K562 (cell line): ENCODE measurements around the gene KIAA0040. TPM values are rescaled to one million over a fixed set of nuclear protein-coding genes. Genes with fewer than 3 reads are reported as not detected.

Source experiments
- BCL6 ChIP-seq: fragments of 250-450 bp; sonication (Bioruptor Pico); IDR thresholded peaks from 2 replicates; pipeline ENCODE4 v1.4.0; 2020
- C11orf30 ChIP-seq: fragments of 450-650 bp; IDR thresholded peaks from 2 replicates; pipeline ENCODE4 v1.6.1; 2016; ENCODE audit warnings: low read depth, mild to moderate bottlenecking
- CBFA2T2 ChIP-seq: fragments of 450-650 bp; conservative IDR thresholded peaks from 2 replicates; pipeline ENCODE4 v1.6.1; 2017; ENCODE audit warnings: mild to moderate bottlenecking
- CREM ChIP-seq: IDR thresholded peaks from 2 replicates; pipeline ENCODE4 v1.6.1; 2014; ENCODE audit warnings: antibody characterized with exemption, low read depth
- FOXA3 ChIP-seq, 2 experiments: fragments of 450-650 bp in 1 of 2; sonication (generic) in 1 of 2; formaldehyde crosslinking; IDR thresholded peaks in 1 of 2; conservative IDR thresholded peaks in 1 of 2; 2 replicates each; pipeline versions ENCODE4 v1.4.0 to v1.8.0; 2020 to 2022; ENCODE audit warnings: mild to moderate bottlenecking in 2 of 2, missing genetic modification reagents in 1 of 2
- GATAD2A ChIP-seq: fragments of 450-650 bp; IDR thresholded peaks from 2 replicates; pipeline ENCODE4 v1.6.1; 2017
- MAFG ChIP-seq: fragments of 450-650 bp; conservative IDR thresholded peaks from 2 replicates; pipeline ENCODE4 v1.6.1; 2016; ENCODE audit warnings: missing genetic modification characterization, missing compliant biosample characterization
- NEUROD1 ChIP-seq: fragments of 150-350 bp; IDR thresholded peaks from 2 replicates; pipeline ENCODE4 v1.6.1; 2014; ENCODE audit warnings: borderline replicate concordance, low read length, low read depth; ENCODE audit not compliant: partially characterized antibody
- NFIC ChIP-seq: fragments of 450-650 bp; IDR thresholded peaks from 2 replicates; pipeline ENCODE4 v1.6.1; 2017; ENCODE audit warnings: mild to moderate bottlenecking, inconsistent platforms
- NR2C2 ChIP-seq, 2 experiments: fragments of 200-800 bp in 1 of 2; sonication (Bioruptor generic) in 1 of 2; sonication (generic) in 1 of 2; formaldehyde crosslinking in 1 of 2; IDR thresholded peaks; 2 replicates each; pipeline versions ENCODE4 v1.6.1 to v1.8.0; 2016 to 2022; ENCODE audit warnings: mild to moderate bottlenecking in 1 of 2, missing compliant biosample characterization in 1 of 2, missing genetic modification characterization in 1 of 2, missing genetic modification reagents in 1 of 2
- PHTF2 ChIP-seq: fragments of 250-450 bp; sonication (Bioruptor Pico); IDR thresholded peaks from 2 replicates; pipeline ENCODE4 v1.5.0; 2021; ENCODE audit warnings: mild to moderate bottlenecking
- ZNF561 ChIP-seq: fragments of 450-650 bp; formaldehyde crosslinking; conservative IDR thresholded peaks from 2 replicates; pipeline ENCODE4 v1.4.0; 2020; ENCODE audit warnings: mild to moderate bottlenecking, moderate library complexity
- ZNF778 ChIP-seq: fragments of 450-650 bp; formaldehyde crosslinking; IDR thresholded peaks from 2 replicates; pipeline ENCODE4 v1.4.0; 2020; ENCODE audit warnings: mild to moderate bottlenecking, moderate library complexity
- polyA plus RNA-seq, 8 experiments: library from polyadenylated mRNA; depleted of rRNA in 4 of 8; stranded (reverse) in 5 of 8; unstranded in 3 of 8; fragments of >200 nt; fragmentation: Nextera tagmentation in 2 of 8; fragmentation: Illumina TruSeq in 1 of 8; extraction: Ambion mirVana in 2 of 8; extraction: Trizol in 1 of 8; gene quantifications; 2 replicates each; pipeline versions ENCODE4 v1.2.1 to v1.2.3, GENCODE V29; 2011 to 2014; ENCODE audit warnings: inconsistent platforms in 1 of 8, missing spikeins in 1 of 8
- total RNA-seq, 7 experiments: library from RNA; depleted of rRNA in 6 of 7; stranded (reverse); fragments of >200 nt in 6 of 7; fragmentation: Illumina TruSeq in 2 of 7; extraction: Trizol in 2 of 7; gene quantifications; 2 replicates each; pipeline versions ENCODE4 v1.2.1 to v1.2.3, GENCODE V29; 2011 to 2021; ENCODE audit warnings: low replicate concordance in 1 of 7
- TF ChIP-seq, protein P1 (sequence below): sonication (generic); formaldehyde crosslinking; IDR thresholded peaks from 2 replicates; pipeline ENCODE4 v1.8.0; 2023; ENCODE audit warnings: mild to moderate bottlenecking, missing genetic modification reagents
- TF ChIP-seq, protein P2 (sequence below): fragments of 450-650 bp; IDR thresholded peaks from 2 replicates; pipeline ENCODE4 v1.6.1; 2016; ENCODE audit warnings: borderline replicate concordance
- TF ChIP-seq, protein P3 (sequence below): fragments of 450-650 bp; IDR thresholded peaks from 2 replicates; pipeline ENCODE4 v1.6.1; 2017; ENCODE audit warnings: antibody characterized with exemption, mild to moderate bottlenecking
- TF ChIP-seq, protein P4 (sequence below): fragments of 200-800 bp; sonication (Bioruptor generic); IDR thresholded peaks from 2 replicates; pipeline ENCODE4 v1.6.1; 2017; ENCODE audit warnings: missing genetic modification characterization, missing compliant biosample characterization
- TF ChIP-seq, protein P5 (sequence below): fragments of 450-650 bp; formaldehyde crosslinking; IDR thresholded peaks from 2 replicates; pipeline ENCODE4 v1.4.0; 2020; ENCODE audit warnings: mild to moderate bottlenecking, moderate library complexity

The KIAA0040 gene
- total and polyA plus RNA-seq, 9 of the 15 experiments (the other 6 are each of a cell fraction or from before 2014, with no cell fraction given), result 3.4 to 13.6 (median 7.1) TPM

DNA sequence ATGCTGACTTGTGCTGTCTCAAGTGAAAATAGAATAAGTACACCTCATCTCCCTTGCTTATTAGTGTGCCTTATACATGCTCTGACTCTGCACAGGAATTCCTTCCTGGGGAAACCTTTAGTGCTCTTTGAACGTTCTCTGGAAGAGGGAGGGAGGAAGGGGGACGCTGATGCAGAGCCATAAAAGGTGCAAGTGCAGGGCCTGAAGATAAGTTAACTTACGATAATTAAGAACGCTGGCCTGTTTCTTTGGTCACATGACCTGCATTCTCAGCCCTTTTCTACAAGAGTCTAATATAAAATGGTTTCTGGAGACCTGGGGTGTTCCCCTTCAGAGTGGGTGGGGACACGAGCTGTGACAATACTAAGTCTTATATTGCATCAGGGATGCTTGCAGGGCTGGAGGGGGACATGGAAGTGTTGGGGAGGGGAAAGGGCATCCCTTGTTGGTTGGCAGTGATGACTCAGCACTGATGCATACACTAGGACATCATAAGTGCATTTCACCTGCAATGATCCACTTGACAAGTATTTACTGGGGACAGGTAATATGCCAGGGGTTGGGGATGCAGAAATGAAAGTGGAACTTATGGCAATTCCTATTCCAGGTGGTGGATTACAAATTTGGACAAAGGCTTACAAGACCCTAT lies 26.3 kb upstream of the KIAA0040 start (continued):
- no peak for TF ChIP-seq NEUROD1
- TF ChIP-seq, protein P1, sequence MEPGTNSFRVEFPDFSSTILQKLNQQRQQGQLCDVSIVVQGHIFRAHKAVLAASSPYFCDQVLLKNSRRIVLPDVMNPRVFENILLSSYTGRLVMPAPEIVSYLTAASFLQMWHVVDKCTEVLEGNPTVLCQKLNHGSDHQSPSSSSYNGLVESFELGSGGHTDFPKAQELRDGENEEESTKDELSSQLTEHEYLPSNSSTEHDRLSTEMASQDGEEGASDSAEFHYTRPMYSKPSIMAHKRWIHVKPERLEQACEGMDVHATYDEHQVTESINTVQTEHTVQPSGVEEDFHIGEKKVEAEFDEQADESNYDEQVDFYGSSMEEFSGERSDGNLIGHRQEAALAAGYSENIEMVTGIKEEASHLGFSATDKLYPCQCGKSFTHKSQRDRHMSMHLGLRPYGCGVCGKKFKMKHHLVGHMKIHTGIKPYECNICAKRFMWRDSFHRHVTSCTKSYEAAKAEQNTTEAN (CRISPR knock-in tag), result no peak
- TF ChIP-seq NR2C2 (CRISPR knock-in tag; IDR thresholded peaks at IDR 0.05), result no peak
- no peak for TF ChIP-seq NR2C2 (tag; IDR thresholded peaks at IDR 0.05)
- no peak for TF ChIP-seq FOXA3 (CRISPR knock-in tag; conservative IDR thresholded peaks at IDR 0.05 in 1 of 2, IDR thresholded peaks at IDR 0.05 in 1 of 2)
- 0 out of 2 replicates have a peak, but pooled peaks have one; percentile 2 for TF ChIP-seq CBFA2T2
- TF ChIP-seq NFIC, result no peak
- no peak for TF ChIP-seq ZNF561 (CRISPR knock-in tag)
- TF ChIP-seq PHTF2, result no peak
- no peak for TF ChIP-seq ZNF778
- peak; percentile 80 for TF ChIP-seq MAFG (tag)
- TF ChIP-seq, protein P2, sequence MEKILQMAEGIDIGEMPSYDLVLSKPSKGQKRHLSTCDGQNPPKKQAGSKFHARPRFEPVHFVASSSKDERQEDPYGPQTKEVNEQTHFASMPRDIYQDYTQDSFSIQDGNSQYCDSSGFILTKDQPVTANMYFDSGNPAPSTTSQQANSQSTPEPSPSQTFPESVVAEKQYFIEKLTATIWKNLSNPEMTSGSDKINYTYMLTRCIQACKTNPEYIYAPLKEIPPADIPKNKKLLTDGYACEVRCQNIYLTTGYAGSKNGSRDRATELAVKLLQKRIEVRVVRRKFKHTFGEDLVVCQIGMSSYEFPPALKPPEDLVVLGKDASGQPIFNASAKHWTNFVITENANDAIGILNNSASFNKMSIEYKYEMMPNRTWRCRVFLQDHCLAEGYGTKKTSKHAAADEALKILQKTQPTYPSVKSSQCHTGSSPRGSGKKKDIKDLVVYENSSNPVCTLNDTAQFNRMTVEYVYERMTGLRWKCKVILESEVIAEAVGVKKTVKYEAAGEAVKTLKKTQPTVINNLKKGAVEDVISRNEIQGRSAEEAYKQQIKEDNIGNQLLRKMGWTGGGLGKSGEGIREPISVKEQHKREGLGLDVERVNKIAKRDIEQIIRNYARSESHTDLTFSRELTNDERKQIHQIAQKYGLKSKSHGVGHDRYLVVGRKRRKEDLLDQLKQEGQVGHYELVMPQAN, result no peak
- TF ChIP-seq, protein P3, sequence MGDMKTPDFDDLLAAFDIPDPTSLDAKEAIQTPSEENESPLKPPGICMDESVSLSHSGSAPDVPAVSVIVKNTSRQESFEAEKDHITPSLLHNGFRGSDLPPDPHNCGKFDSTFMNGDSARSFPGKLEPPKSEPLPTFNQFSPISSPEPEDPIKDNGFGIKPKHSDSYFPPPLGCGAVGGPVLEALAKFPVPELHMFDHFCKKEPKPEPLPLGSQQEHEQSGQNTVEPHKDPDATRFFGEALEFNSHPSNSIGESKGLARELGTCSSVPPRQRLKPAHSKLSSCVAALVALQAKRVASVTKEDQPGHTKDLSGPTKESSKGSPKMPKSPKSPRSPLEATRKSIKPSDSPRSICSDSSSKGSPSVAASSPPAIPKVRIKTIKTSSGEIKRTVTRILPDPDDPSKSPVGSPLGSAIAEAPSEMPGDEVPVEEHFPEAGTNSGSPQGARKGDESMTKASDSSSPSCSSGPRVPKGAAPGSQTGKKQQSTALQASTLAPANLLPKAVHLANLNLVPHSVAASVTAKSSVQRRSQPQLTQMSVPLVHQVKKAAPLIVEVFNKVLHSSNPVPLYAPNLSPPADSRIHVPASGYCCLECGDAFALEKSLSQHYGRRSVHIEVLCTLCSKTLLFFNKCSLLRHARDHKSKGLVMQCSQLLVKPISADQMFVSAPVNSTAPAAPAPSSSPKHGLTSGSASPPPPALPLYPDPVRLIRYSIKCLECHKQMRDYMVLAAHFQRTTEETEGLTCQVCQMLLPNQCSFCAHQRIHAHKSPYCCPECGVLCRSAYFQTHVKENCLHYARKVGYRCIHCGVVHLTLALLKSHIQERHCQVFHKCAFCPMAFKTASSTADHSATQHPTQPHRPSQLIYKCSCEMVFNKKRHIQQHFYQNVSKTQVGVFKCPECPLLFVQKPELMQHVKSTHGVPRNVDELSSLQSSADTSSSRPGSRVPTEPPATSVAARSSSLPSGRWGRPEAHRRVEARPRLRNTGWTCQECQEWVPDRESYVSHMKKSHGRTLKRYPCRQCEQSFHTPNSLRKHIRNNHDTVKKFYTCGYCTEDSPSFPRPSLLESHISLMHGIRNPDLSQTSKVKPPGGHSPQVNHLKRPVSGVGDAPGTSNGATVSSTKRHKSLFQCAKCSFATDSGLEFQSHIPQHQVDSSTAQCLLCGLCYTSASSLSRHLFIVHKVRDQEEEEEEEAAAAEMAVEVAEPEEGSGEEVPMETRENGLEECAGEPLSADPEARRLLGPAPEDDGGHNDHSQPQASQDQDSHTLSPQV, result no peak
- no peak for TF ChIP-seq GATAD2A
- peak; percentile 72; the same call in 1 of the 2 replicates for TF ChIP-seq C11orf30
- TF ChIP-seq CREM, result no peak
- TF ChIP-seq, protein P4, sequence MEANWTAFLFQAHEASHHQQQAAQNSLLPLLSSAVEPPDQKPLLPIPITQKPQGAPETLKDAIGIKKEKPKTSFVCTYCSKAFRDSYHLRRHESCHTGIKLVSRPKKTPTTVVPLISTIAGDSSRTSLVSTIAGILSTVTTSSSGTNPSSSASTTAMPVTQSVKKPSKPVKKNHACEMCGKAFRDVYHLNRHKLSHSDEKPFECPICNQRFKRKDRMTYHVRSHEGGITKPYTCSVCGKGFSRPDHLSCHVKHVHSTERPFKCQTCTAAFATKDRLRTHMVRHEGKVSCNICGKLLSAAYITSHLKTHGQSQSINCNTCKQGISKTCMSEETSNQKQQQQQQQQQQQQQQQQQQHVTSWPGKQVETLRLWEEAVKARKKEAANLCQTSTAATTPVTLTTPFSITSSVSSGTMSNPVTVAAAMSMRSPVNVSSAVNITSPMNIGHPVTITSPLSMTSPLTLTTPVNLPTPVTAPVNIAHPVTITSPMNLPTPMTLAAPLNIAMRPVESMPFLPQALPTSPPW (CRISPR knock-in tag), result peak; percentile 61
- TF ChIP-seq, protein P5, sequence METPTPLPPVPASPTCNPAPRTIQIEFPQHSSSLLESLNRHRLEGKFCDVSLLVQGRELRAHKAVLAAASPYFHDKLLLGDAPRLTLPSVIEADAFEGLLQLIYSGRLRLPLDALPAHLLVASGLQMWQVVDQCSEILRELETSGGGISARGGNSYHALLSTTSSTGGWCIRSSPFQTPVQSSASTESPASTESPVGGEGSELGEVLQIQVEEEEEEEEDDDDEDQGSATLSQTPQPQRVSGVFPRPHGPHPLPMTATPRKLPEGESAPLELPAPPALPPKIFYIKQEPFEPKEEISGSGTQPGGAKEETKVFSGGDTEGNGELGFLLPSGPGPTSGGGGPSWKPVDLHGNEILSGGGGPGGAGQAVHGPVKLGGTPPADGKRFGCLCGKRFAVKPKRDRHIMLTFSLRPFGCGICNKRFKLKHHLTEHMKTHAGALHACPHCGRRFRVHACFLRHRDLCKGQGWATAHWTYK, result no peak
- TF ChIP-seq BCL6 (CRISPR knock-in tag), result 0 out of 2 replicates have a peak, but pooled peaks have one; percentile 25
